ENCODE data around the gene TXLNA.
"Not testable (repeated sequence)": the region's sequence is repeated elsewhere in the genome, so short reads cannot be mapped to it uniquely, and the experiment has no call there.

Gene TXLNA

DNA sequence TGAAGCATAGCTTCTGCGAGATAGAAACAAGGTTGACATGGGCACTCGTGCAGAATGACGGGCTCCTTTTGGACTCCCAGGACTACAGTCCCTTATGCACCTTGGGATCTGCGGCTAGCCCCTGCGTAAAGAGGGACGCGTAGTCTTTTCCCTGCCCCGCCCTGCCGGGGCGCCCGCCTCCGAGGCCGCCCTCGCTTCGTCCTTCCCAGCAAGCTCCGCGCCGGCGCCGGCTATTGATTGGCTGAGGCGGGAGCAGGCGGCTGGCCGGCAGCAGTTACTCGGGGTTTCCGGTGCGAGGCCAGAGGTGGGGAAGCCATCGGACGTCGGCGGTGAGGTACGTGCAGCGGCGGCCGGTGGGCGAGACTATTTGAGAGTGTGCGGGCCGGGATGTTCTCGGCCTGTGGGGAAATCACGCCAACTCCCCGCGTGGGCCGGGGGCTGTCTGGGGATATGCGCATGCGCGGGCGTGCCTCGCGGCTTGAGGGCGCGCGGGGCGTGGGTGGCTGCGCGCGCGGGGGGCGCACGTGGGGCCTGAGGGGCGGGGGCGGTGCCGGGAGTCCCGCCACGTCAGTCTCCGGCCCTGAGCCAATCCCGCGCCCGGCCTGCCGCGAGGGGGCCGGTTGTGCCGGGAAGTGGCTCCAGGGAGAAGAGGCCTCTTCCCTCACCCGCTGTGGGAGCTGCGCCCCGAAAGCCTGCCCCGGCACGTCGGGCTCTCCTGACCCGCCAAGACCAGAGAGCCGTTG is at the start of gene TXLNA:
TXLNA (plus strand) TSS at position 233 of the 743 bp plus-strand sequence. CDS start 671 bp downstream, outside the sequence.
- peak; percentile 93 for DNase-seq

DNA sequence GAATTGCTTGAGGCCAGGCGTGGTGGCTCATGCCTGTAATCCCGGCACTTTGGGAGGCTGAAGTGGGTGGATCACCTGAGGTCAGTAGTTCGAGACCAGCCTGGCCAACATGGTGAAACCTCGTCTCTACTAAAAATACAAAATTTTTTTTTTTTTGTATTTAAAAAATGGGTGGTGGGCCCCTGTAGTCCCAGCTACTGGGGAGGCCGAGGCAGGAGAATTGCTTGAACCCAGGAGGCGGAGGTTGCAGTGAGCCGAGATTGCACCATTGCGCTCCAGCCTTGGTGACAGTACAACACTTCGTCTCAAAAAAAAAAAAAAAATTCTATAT is 45.6 kb upstream of the TXLNA start:
- not testable (repeated sequence) for DNase-seq

DNA sequence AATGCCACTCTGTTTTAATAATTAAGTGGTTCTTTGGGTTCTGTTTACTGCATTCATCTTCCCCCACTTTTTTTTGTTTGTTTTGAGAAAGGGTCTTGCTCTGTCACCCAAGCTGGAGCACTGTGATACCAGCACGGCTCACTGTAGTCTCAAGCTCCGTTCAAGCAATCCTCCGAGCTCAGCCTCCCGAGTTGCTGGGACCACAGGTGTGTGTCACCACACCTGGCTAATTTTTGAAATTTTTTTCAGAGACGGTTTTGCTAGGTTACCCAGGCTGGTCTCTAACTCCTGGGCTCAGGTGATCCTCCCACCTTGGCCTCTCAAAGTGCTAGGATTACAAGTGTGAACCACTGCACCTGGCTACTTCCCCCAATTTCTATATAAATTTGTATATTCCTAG is 42.4 kb upstream of the TXLNA start:
- no peak for DNase-seq

DNA sequence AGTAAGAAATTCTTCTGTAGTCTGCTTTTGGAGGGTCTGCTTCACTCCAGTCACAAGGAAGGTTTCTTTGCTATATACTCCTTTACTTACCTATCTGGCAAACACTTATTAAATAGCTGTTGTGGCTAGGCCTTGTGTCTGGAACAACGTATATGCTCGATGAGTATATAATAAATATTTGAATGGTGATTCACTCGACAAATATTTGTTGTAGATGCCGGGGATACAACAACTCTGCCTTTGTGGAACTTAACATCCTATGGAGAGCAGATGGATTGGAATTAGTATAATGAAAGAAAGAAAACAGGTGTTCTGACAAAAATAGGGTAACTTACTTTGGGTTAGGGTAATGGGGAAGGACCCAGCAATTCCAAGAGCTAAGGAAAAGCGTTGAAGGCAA is 40.5 kb upstream of the TXLNA start:
- DNase-seq, result no peak

DNA sequence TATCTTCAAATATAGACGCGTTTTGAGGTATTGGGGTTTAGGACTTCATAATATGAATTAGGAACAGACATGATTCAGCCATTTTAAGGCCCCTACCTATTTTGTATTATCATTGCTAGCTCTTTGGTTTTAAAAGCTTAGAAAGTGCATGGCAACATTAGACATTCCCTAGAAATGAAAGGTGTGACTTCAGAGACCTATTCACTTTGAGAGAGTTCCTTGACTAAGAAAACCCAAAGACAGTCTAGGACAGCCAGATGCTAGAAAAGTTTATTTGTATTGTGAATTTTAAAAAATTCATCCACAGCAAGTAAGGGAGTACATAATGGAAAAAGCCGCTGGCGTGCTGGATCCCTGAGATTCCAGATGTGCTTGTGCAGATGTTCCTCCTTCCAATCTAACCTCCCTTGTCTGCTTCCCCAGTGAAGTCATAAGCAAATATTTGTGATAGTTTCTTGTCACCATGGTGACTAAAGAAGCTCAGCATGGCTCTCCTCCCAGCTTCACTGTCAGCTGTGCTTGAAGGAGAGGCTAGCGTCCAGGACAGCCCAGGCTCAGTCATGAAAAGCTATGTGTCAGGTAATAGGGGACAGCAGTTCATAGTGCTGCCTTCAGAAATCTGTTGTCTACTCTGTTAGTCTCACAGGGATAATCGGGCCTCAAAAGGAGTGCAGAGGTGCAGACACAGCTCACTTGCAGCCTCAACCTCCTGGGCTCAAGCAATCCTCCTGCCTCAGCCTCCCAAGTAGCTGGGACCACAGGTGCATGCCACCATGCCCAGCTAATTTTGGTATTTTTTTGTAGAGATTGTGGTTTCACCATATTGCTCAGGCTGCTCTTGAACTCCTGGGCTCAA is 36.8 kb upstream of the TXLNA start:
- DNase-seq, result peak; percentile 35

DNA sequence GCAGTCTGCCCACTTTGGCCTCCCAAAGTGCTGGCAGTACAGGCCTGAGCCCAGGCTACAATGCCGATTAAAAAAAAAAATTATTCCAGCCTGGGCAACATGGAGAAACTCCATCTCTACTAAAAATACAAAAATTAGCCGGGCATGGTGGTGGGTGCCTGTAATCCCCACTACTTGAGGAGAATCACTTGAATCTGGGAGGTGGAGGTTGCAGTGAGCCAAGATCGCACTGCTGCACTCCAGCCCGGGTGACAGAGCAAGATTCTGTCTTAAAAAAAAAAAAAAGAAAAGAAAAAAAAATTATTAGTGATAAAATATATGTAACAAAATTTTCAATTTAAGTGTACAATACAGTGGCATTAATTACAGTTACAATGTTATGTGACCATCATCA is 36.2 kb upstream of the TXLNA start:
- not testable (repeated sequence) for DNase-seq

DNA sequence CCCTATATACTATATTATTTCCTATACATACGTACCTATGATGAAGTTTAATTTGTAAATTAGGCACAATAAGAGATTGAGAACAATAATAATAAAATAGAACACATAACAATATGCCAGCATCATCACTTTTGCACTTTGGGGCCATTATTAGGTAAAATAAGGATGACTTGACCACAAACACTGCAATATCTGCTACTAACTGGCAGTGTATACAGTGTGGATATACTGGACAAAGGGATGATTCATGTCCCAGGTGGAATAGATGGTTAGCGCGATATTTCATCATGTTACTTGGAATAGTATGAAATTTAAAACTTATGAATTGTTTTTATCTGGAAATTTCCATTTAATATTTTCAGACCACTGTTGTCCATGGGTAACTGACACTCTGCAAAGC is 35.4 kb upstream of the TXLNA start:
- no peak for DNase-seq

DNA sequence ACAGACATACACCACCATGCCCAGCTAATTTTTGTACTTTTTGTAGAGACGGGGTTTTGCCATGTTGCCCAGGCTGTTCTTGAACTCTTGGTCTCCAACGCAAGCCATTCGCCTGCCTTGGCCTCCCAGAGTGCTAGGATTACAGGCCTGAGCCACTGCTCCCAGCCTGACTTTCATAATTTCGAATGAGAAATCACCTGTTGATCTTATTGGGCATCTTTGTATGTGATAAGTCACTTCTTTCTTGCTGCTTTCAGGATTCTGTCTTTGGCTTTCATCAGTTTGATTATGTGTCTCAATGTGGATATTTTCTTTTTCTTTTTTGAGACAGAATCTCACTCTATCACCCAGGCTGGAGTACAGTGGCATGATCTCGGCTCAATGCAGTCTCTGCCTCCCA is 31.7 kb upstream of the TXLNA start:
- DNase-seq, result not testable (repeated sequence)

DNA sequence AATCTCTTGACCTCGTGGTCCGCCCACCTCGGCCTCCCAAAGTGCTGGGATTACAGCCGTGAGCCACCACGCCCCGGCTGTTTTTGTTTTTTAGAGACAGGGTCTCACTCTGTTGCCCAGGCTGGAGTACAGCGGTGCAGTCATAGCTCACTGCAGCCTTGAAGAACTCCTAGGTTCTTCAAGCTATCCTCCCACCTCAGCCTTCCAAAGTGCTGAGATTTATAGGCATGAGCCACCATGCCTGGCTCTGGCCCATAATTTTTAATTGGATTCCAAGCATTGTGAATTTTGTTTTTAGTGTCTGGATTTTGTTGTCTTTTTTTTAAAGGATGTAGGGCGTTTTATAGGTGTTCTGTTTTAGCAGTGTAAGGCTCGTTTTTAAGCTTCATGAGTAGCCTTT is 28.6 kb upstream of the TXLNA start:
- no peak for DNase-seq

DNA sequence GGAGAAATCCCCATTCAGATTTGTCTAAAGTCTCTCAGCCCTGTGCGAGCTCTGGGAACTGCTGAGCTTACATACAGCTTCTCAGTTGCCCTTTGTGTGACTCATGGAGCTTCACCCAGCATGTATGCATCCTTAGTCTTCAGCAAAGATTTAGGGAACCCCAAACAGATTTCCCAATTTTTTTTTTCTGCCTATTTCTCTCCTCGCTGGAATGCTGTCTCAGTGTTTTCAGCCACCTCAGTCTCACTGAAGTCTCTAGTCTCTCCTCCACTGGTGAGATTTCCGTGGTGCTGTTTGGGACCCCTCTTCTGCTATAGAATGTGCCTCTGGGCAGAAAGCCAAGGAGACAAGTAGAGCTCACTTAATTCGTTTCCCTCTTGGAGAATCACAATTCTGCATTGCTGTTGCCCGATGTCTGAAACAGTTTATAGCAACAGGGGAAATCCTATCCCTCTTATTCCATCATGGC is 28.1 kb upstream of the TXLNA start:
- peak; percentile 3 for DNase-seq

DNA sequence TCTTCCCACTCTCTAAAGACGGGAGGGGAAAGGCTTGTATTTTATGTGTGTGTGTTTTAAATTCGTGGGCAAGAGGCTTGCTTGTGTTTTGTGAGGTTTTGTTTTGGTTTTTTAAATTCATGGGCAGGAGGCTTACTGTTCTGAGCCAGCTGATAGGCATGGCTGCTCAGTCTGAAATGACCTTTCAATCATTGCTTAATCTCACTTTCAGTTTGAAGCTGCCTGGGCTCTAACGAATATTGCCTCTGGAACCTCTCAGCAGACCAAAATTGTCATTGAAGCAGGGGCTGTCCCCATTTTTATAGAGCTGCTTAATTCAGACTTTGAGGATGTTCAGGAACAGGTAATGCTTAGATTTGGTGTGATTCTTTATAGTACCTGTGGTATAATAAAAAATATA is 20.3 kb upstream of the TXLNA start:
- DNase-seq, result no peak

DNA sequence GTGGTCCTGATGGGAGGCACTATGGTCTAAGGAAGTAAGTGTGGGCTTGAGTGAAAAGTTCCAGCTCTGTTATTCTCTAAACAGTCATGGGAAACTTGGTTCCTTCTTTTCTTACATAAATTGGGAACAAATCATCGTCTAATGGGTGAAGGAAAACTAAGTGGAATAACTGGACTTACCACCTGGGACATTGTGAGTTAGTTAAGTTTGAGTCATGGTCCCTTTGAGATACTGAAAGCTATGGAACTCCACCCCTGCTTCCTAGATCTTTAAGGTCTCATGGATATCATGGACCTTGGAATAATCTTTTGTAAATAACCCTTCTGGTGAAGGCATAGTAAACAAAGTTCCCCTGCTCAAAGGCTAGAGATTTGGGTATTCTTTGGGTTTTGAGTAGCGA is 16.1 kb upstream of the TXLNA start:
- no peak for DNase-seq

DNA sequence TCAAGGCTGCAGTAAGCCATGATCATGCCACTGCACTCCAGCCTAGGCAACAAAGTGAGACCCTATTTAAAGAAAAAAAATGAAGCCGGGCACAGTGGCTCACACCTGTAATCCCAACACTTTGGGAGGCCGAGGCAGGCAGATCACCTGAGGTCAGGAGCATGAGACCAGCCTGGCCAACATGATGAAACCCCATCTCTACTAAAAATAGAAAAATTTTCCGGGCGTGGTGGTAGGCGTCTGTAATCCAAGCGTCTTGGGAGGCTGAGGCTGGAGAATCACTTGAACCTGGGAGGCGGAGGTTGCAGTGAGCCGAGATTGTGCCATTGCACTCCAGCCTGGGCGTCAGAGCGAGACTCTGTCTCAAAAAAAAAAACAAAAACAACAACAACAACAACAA is 13.8 kb upstream of the TXLNA start:
- not testable (repeated sequence) for DNase-seq

DNA sequence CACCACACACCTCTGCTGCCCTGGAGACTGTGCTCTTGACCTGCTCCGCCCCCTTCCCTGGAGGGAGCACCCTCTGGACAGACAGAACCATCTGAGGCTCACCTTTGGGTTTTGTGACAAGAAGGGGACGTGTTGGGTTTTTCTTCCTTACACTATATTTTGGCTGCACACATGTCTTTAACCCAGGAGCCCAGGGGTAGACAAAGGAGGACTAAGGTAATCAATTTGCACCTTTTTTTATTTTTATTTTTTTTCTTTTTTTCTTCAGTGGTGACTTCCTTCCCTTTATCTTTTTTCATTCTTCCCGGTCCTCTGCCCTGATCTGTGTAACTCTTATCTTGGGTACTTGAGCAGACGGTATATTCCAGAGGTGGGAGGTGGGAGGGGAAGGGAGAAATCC is 8.5 kb upstream of the TXLNA start:
- DNase-seq, result no peak

DNA sequence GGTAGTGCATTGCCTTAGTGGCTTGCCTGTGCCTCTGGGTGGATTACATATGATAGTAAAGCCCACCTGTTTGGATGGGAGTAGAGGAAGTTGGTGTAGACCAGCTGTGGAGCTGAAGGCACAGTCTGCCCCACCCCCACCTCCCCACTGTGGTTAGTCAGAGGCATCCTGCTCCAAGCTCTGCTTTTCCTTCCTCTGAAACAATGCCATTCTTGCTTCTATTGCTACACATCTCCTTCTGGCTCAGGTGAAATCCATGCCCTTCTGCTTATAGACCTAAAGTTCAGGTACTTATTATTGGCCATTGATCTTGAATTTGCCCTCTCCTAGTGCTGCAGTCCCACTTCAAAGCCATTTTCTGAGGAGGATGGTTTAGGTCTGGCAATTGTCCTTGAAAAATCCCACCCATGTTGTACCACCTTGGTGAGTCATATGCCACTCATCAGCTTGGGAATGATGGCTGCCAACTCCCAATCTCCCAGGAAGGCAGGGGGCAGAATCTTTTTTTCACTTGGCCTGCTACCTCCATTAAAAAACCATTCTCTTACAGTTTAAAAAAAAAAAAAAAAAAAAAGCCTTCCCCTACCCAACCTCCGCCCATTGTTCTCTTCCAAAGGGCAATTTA is 6.7 kb upstream of the TXLNA start:
- no peak for DNase-seq

DNA sequence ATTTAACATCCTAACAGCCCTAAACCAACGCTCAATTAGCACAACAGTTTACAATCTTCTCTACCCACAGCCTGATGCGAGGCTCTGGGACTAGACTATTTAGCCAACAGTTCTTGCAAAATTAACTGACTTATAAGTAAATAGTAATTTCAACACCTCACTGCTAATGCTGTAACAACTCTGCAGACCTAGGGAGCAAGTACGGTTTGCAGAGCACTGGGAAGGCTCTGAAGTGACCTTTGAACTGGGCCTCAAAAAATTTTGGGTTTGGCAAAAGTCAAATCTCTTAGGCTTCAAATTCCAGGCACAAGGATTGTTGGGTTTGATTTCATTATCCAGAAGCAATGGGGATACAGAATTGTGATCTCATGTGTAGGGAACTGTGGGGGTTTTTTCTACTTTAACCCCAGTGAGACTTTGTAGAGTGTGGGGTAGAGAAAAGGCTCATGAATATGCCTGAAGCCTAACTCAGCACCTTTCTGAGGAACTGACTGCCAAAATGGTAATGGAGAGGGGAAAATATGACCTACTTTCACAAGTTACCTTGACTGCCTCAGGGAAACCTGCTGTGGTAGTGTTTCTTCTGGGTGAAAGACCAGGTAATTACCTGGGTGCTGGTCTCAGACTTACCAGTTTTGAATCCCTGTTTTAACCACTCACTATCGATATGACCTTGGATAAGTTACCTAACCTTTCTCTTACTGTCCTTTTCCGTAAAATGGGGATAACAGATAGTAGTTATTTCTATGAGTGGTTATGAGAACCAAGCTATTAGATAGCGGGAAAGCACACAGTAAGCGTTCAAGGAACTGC is 889 bp upstream of the TXLNA start:
- no peak for DNase-seq

DNA sequence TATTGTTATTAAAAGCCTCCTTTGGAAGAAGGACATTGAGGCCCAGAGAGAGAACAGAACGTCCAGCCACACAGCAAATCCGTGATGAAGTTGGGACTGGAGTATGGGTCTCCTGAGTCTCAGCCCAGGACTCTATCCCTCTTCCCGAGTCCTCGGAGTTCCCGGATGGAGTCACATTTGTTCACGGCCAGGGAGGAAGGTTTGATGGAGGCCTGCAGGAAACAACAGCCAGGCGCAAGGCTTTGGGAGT is 357 bp upstream of the TXLNA start:
- no peak for DNase-seq

DNA sequence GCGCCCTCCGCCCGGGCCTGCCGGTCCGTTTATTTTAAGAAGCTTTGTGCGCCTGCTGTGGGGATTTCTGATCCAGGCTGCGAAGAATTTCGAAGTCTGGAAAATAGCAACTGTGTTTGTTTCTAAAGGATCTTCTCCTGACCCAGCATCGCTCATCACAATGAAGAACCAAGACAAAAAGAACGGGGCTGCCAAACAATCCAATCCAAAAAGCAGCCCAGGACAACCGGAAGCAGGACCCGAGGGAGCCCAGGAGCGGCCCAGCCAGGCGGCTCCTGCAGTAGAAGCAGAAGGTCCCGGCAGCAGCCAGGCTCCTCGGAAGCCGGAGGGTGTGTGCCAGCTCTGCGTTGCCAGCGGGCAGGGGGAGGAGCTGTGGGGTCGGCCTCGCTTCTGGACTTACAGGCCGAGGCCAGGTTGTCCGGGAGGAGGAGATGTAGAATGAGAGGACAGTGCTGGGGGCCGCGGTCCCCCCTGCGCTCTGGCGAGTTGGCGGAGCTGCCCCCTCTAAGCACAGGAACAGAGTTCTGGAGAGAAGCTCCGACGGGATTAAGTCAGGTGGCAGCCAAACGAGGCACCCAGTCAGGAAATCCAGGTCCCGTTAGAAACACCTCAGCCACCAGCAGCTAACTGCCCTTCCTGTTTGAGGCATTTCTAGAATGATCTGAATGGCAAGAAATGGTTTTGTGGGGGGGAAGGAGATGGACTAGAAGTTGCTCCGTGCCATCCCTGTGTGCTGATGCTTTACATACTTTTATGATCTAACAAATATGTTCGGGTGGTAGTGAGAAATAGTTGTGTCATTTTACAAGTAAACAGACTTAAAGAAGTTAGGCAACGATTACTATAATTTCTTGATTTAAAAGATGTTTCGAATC is 948 bp downstream of the TXLNA start:
- DNase-seq, result peak; percentile 10

DNA sequence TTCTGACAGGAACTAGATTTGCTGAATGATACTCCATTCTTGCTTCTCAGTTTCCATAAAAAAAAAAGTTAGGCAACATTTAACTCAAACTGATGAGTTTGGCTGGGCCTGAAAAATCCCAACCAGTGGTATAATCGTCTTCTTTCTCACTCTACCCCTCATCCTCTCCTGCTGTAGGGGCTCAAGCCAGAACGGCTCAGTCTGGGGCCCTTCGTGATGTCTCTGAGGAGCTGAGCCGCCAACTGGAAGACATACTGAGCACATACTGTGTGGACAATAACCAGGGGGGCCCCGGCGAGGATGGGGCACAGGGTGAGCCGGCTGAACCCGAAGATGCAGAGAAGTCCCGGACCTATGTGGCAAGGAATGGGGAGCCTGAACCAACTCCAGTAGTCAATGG is 1.6 kb downstream of the TXLNA start:
- DNase-seq, result no peak

DNA sequence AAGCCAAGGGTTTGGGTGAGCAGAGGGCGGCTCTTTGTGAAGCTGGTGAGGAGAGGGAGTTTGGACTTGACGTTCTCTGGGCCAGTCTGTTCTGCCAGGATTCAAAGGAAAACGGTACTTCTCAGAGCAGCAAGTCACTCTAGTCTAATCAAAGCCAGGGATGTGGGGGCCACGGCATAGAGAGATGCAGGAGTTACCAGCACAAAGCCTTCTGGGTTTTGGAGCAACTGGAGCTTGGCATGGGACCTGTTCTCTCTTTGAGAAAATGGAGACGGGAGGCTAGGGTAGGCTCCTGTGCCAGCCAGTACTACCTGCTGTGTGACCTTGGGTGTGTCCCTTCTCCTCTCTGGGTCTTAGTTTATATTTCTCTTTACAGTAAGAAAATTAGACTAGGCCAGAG is 2.1 kb downstream of the TXLNA start:
- no peak for DNase-seq

DNA sequence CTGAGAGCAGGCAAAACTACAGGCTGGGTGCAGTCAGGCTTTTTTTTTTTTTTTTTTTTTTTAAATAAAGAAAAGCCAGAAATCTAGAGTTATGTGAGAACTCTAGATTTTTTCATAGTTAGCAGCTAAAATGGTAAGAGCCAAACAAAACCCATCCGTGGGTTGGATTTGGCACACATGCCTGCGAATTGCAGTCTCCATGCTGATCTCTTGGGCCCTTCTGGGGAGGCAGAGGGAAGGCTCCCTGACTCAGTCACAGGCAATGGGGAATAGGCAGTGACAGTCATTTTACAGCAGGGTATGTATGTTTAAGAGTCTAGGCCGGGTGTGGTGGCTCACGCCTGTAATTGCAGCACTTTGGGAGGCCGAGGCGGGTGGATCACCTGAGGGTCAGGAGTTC is 2.6 kb downstream of the TXLNA start:
- no peak for DNase-seq

DNA sequence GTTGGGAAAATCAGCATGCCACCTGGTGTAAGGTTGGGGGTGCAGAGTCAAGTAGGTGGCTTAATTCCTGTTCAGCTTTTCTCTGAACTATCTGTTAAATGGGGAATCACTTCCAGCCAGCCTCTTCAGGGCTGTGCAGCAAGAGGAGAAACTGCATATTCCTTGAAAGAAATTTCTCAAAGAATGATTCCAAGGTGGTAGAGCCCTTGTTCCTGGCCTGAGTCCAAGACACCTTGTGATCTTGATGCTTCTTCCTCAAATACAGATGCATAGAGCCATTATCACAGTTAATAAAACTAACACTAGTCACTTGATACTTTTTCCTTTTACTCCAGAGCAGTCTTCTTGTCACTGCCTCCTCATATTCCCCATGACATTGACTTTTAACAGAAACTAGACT is 5.2 kb downstream of the TXLNA start:
- no peak for DNase-seq
